Gastrocnemius medialis (tissue), 4 donors: ENCODE data around the gene TCF12. TPM values are rescaled to one million over a fixed set of nuclear protein-coding genes. Genes with fewer than 3 reads are reported as not detected.

Experiments
- ATAC-seq, 2 donors: fragments of 150-250 bp; one replicate each; pipeline ENCODE4 v1.9.1; 2016
- DNase-seq, 2 donors: peaks; one replicate each; pipeline ENCODE4 v3.0.0-alpha.2; 2019
- H3K27ac ChIP-seq, 4 donors: fragments of 200-600 bp; sonication (generic); 1 replicate in 1 of 4; 2 replicates in 3 of 4; pipeline ENCODE4 v1.5.1; 2016 to 2018; ENCODE audit warnings: mild to moderate bottlenecking in 2 of 4, moderate library complexity in 1 of 4
- H3K27me3 ChIP-seq, 3 donors: fragments of 200-600 bp; sonication (generic) in 2 of 3; 1 replicate in 1 of 3; 2 replicates in 2 of 3; pipeline versions ENCODE4 v1.5.1 to v1.6.0; 2016 to 2019; ENCODE audit warnings: mild to moderate bottlenecking in 1 of 3, moderate library complexity in 1 of 3
- H3K36me3 ChIP-seq, 2 donors: fragments of 200-600 bp; sonication (generic) in 1 of 2; one replicate each; pipeline ENCODE4 v1.5.1; 2017 to 2018
- H3K4me1 ChIP-seq, 2 donors: fragments of 200-600 bp; sonication (generic) in 1 of 2; one replicate each; pipeline ENCODE4 v1.5.1; 2016 to 2017; ENCODE audit warnings: mild to moderate bottlenecking in 2 of 2
- H3K4me3 ChIP-seq, 4 donors: fragments of 200-600 bp; sonication (generic) in 3 of 4; 1 replicate in 1 of 4; 2 replicates in 3 of 4; pipeline ENCODE4 v1.5.1; 2016 to 2019; ENCODE audit warnings: mild to moderate bottlenecking in 2 of 4
- H3K9me3 ChIP-seq, 3 donors: fragments of 200-600 bp; sonication (generic) in 2 of 3; 1 replicate in 1 of 3; 2 replicates in 2 of 3; pipeline ENCODE4 v1.5.1; 2016 to 2019
- POLR2A ChIP-seq, 2 donors: fragments of 450-650 bp; IDR thresholded peaks; one replicate each; pipeline ENCODE4 v1.6.1; 2017; ENCODE audit warnings: antibody characterized with exemption in 2 of 2, mild to moderate bottlenecking in 2 of 2, moderate library complexity in 2 of 2
- in situ Hi-C, 4 donors: fragments of 200-750 bp; cut with MboI; loops; one replicate each; pipeline versions ENCODE4 v1.15.0 to v1.8.0; 2017; ENCODE audit warnings: low sequenced_read_pairs in 4 of 4
- intact Hi-C: fragments of 100-400 bp; cut with DNase I; formaldehyde crosslinking; loops from one replicate; pipeline ENCODE4 v1.15.1; 2023; ENCODE audit warnings: low total_unique reads
- total RNA-seq, 4 donors: library from RNA; depleted of rRNA; stranded (reverse); fragments of >200 nt; gene quantifications; one replicate each; pipeline versions ENCODE4 v1.1.0 to v1.2.3, GENCODE V29; 2016
- TF ChIP-seq, protein P1 (sequence below), 5 experiments: fragments of 450-650 bp in 3 of 5; fragments of 200-600 bp in 2 of 5; sonication (generic) in 2 of 5; IDR thresholded peaks in 4 of 5; conservative IDR thresholded peaks in 1 of 5; 1 replicate in 4 of 5; 2 replicates in 1 of 5; pipeline ENCODE4 v1.5.1; 2016 to 2019; ENCODE audit warnings: antibody characterized with exemption in 5 of 5, mild to moderate bottlenecking in 3 of 5, moderate library complexity in 3 of 5

TCF12 gene
- total RNA-seq, 4 donors from 2014 or later: 34.9 to 63.0 (median 51.4) TPM

DNA sequence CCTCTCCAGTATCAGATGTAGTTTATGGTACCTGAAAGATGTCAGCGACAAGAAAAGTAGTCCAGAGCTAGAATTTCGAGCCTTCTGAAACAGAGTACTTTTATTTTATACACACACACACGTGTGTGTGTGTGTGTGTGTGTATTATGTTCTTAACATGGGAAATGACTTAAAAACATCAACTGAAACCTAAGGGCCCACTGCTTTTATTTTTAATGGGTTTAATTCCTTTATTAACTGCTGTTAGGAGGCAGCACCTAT, 1.9 kb downstream of the TCF12 start:
- ATAC-seq: no peak
- no peak for DNase-seq
- Histone ChIP-seq H3K27me3 (no peaks in the 10 kb centered on the region), H3K4me1 (peaks cover 54 to 55% of the 10 kb centered on the region in 2 donors), H3K27ac (peak overlapping the region; percentile 90 to 94 (median 92)), H3K9me3 (no peaks in the 10 kb centered on the region), H3K4me3 (peak overlapping the region; percentile 83 to 91 (median 87)), H3K36me3 (no peaks in the 10 kb centered on the region)
- intact Hi-C loops: no loop called here
- in situ Hi-C loops: loop anchor here (5.0 to 25.0 kb wide), 5 partner anchors 33 to 392 kb away; no protein-coding TSS in a partner anchor
- TF ChIP-seq, protein P1, sequence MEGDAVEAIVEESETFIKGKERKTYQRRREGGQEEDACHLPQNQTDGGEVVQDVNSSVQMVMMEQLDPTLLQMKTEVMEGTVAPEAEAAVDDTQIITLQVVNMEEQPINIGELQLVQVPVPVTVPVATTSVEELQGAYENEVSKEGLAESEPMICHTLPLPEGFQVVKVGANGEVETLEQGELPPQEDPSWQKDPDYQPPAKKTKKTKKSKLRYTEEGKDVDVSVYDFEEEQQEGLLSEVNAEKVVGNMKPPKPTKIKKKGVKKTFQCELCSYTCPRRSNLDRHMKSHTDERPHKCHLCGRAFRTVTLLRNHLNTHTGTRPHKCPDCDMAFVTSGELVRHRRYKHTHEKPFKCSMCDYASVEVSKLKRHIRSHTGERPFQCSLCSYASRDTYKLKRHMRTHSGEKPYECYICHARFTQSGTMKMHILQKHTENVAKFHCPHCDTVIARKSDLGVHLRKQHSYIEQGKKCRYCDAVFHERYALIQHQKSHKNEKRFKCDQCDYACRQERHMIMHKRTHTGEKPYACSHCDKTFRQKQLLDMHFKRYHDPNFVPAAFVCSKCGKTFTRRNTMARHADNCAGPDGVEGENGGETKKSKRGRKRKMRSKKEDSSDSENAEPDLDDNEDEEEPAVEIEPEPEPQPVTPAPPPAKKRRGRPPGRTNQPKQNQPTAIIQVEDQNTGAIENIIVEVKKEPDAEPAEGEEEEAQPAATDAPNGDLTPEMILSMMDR (IDR thresholded peaks at IDR 0.05 in 4 of 5, conservative IDR thresholded peaks at IDR 0.05 in 1 of 5): no peak
- TF ChIP-seq POLR2A (IDR thresholded peaks at IDR 0.05): no peak

GRCh38 chr15:56923174-56923591, 4.7 kb downstream of the TCF12 start:
- Histone ChIP-seq H3K27me3 (no peaks in the 10 kb centered on the region), H3K9me3 (no peaks in the 10 kb centered on the region), H3K4me1 (peaks cover 43 to 68% of the 10 kb centered on the region in 2 donors), H3K27ac (no peak overlapping the region), H3K4me3 (no peak overlapping the region), H3K36me3 (no peaks in the 10 kb centered on the region)
- in situ Hi-C loops (loop anchor here (5.0 to 25.0 kb wide), 5 partner anchors 36 to 389 kb away; no protein-coding TSS in a partner anchor), intact Hi-C loops (no loop called here)
- DNase-seq (no peak), ATAC-seq (no peak)
- TF ChIP-seq POLR2A (IDR thresholded peaks at IDR 0.05): no peak
- TF ChIP-seq, protein P1 (IDR thresholded peaks at IDR 0.05 in 4 of 5, conservative IDR thresholded peaks at IDR 0.05 in 1 of 5): no peak

DNA sequence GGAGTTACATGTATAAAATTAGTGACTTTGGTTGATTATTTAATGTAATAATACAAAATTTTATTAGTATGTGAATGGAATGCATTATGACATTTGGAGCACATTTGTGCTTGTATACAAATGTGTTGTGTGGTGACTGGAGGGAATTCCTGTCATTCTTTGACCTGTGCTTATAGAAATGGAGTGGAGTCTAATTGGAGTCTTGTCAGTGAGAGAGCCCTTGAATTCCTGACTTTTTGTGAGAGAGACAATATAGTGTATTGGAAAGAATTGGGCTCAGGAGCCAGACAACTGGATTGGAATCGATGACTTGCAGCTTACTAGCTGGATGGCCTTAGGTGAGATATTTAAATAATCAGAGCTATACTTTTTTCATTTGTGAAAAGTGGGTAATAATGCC, 9.4 kb downstream of the TCF12 start:
- intact Hi-C loops (no loop called here), in situ Hi-C loops (loop anchor here in 1 of 4 donors (10.0 kb wide), 2 partner anchors 287 to 377 kb away; no protein-coding TSS in a partner anchor)
- H3K27me3 ChIP-seq: no peaks in the 10 kb centered on the region
- H3K4me1 ChIP-seq: peaks cover 52 to 91% of the 10 kb centered on the region in 2 donors
- no peak overlapping the region for H3K27ac ChIP-seq
- TF ChIP-seq, protein P1 (IDR thresholded peaks at IDR 0.05 in 4 of 5, conservative IDR thresholded peaks at IDR 0.05 in 1 of 5): no peak
- no peak for TF ChIP-seq POLR2A (IDR thresholded peaks at IDR 0.05)
- no peaks in the 10 kb centered on the region for H3K9me3 ChIP-seq
- ATAC-seq (no peak), DNase-seq (no peak)
- H3K36me3 ChIP-seq: no peaks in the 10 kb centered on the region
- H3K4me3 ChIP-seq: no peak overlapping the region

DNA sequence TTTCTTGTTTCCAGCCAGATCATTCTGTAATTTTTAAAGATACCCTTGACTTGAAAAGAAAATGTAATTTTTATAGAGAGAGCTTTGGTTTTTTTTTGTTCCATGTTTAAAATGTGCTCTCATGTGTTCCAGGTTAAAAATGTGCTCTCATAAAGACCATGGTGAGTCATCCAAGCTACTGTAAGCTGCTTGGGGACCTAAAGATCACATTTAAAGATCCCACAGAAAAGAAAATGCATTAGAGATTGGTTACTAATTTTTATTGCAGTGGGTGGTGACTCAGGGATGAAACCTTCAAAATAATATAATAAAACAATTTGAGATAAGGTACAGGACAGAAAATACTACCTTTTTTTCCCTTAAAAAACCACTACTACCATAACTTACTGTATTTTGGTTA, 11.0 kb downstream of the TCF12 start:
- peaks cover 48 to 89% of the 10 kb centered on the region in 2 donors for H3K4me1 ChIP-seq
- DNase-seq (no peak), ATAC-seq (no peak)
- H3K36me3 ChIP-seq: no peaks in the 10 kb centered on the region
- in situ Hi-C loops (loop anchor here in 1 of 4 donors (10.0 kb wide), 2 partner anchors 285 to 375 kb away; no protein-coding TSS in a partner anchor), intact Hi-C loops (no loop called here)
- no peaks in the 10 kb centered on the region for H3K9me3 ChIP-seq
- TF ChIP-seq POLR2A (IDR thresholded peaks at IDR 0.05): no peak
- TF ChIP-seq, protein P1 (IDR thresholded peaks at IDR 0.05 in 4 of 5, conservative IDR thresholded peaks at IDR 0.05 in 1 of 5): no peak
- H3K27ac ChIP-seq: peak overlapping the region in 1 of 4 donors; percentile 15
- H3K4me3 ChIP-seq: no peak overlapping the region
- H3K27me3 ChIP-seq: no peaks in the 10 kb centered on the region

DNA sequence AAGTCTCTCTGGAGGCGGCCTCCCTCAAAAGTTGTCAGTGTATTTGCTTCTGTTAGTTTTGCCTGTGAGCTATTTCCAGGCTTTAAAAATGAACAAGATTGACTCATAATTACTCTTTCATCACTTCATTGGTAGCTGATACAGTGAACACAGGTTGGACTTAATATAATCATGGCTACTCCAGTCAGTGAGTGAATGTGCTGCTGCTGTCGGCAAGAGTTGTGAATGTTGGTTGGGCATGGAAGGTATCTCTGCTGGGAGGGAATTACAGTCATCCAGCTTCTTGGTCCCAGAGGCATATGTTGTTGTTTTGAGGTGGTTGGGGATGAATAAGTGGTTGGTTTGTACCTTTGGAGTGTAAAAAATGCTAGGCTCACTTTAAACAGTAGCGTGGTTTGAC, 11.5 kb downstream of the TCF12 start:
- TF ChIP-seq POLR2A (IDR thresholded peaks at IDR 0.05): no peak
- TF ChIP-seq, protein P1 (IDR thresholded peaks at IDR 0.05 in 4 of 5, conservative IDR thresholded peaks at IDR 0.05 in 1 of 5): no peak
- DNase-seq (no peak), ATAC-seq (no peak)
- Histone ChIP-seq H3K4me1 (peaks cover 47 to 88% of the 10 kb centered on the region in 2 donors), H3K36me3 (no peaks in the 10 kb centered on the region), H3K27me3 (no peaks in the 10 kb centered on the region), H3K9me3 (no peaks in the 10 kb centered on the region), H3K27ac (peak overlapping the region in 1 of 4 donors; percentile 15), H3K4me3 (no peak overlapping the region)
- intact Hi-C loops: loop anchor here (5.0 kb wide), 1 partner anchor 537 kb away; no protein-coding TSS in a partner anchor
- in situ Hi-C loops: loop anchor here in 1 of 4 donors (10.0 kb wide), 2 partner anchors 285 to 375 kb away; no protein-coding TSS in a partner anchor
